OCI-LY3 (cell line): ENCODE measurements around the gene CYP2W1.

Experiments used
- H2AFZ ChIP-seq: fragments of 200-600, 300-600 bp; shearing (Covaris generic); 2 replicates; pipeline ENCODE4 v1.6.0; 2014; ENCODE audit warnings: antibody characterized with exemption, low read depth, low read length
- H3K27ac ChIP-seq: fragments of 200-600, 300-600 bp; sonication (generic); 2 replicates; pipeline ENCODE4 v1.5.1; 2014; ENCODE audit warnings: mild to moderate bottlenecking, low read length, moderate library complexity, mixed read lengths
- H3K27me3 ChIP-seq: fragments of 200-600, 300-600 bp; sonication (generic); 2 replicates; pipeline ENCODE4 v1.6.1; 2014; ENCODE audit warnings: low read depth, low read length, mixed read lengths
- H3K36me3 ChIP-seq: fragments of 200-600, 300-600 bp; sonication (generic); replicated peaks from 2 replicates; pipeline ENCODE3; 2014; ENCODE audit warnings: low read depth, low read length, mixed read lengths
- H3K4me1 ChIP-seq: fragments of 300-600, 200-600 bp; sonication (generic); 2 replicates; pipeline ENCODE4 v1.6.1; 2014; ENCODE audit warnings: low read length, mixed read lengths
- H3K4me2 ChIP-seq: fragments of 200-600, 300-600 bp; sonication (generic); 2 replicates; pipeline ENCODE4 v1.6.1; 2014; ENCODE audit warnings: low read length, mixed read lengths
- H3K4me3 ChIP-seq: fragments of 300-600, 200-600 bp; sonication (generic); 2 replicates; pipeline ENCODE4 v1.5.1; 2014; ENCODE audit warnings: antibody characterized with exemption, mild to moderate bottlenecking, low read length, moderate library complexity
- H3K79me2 ChIP-seq: fragments of 300-600, 200-600 bp; shearing (Covaris generic); 2 replicates; pipeline ENCODE4 v1.6.1; 2014; ENCODE audit warnings: mild to moderate bottlenecking, low read length, mixed read lengths
- H3K9ac ChIP-seq: fragments of 300-600, 200-600 bp; shearing (Covaris generic); 2 replicates; pipeline ENCODE4 v1.6.0; 2014; ENCODE audit warnings: mild to moderate bottlenecking, low read length, moderate library complexity
- H3K9me3 ChIP-seq: fragments of 200-600, 300-600 bp; shearing (Covaris generic); 2 replicates; pipeline ENCODE4 v1.6.1; 2014; ENCODE audit warnings: low read length, mixed read lengths; ENCODE audit not compliant: insufficient read depth
- H4K20me1 ChIP-seq: fragments of 200-600, 300-600 bp; sonication (generic); 2 replicates; pipeline ENCODE4 v1.6.1; 2016; ENCODE audit warnings: low read length, mixed read lengths; ENCODE audit not compliant: insufficient read depth
- EZH2phosphoT487 ChIP-seq: fragments of 200-600 bp; shearing (Covaris generic); IDR thresholded peaks from 2 replicates; pipeline ENCODE4 v1.6.1; 2018; ENCODE audit warnings: antibody characterized with exemption, mixed run types, low read depth
- TF ChIP-seq, protein P1 (sequence below): fragments of 200-600, 300-600 bp; sonication (generic); IDR thresholded peaks from 2 replicates; pipeline ENCODE4 v1.5.1; 2014; ENCODE audit warnings: antibody characterized with exemption, low read length, low read depth

Gene CYP2W1

DNA sequence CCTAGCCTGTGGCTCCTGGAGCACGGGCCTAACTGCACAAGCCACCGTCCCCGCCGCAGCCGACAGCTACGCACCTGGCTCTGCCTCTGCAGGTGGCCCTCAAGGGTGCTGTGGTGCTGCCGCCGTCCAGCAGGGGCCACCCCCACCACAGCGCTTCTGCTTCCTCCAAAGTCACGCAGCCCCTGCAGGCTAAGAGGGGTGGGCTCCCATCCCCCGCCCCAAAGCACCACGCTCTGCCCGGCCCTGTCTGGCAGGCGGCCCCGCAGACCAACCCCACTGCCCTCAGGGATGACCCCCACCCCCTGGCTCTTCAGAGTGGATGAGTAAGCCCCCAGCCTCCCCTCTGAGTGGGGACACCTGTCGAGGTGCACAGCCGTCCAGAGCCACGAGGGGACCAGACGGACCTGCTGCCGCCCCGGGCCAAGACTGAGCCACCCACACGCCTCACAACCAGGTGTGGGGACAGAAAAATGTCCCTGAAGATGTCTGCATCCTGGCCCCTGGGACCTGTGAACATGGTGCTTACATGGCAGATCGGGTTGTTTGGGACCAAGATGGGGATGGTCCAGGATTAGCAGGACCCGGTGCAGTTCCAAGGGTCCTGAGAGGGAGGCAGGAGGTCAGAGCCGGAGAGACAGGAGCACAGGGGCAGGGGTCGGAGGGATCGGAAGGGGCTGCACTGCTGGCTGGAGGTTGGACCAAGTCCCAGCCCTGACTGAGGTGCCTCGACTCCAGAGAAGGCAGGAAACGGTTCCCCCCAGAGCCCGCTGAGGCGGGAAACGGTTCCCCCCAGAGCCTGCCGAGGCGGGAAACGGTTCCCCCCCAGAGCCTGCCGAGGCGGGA lies 19.5 kb upstream of the CYP2W1 start:
- Histone ChIP-seq H3K4me2 (no peak overlapping the region), H3K27ac (no peak overlapping the region), H3K79me2 (no peaks in the 10 kb centered on the region), H2AFZ (no peak overlapping the region), H3K27me3 (no peaks in the 10 kb centered on the region), H3K4me1 (peaks cover 9% of the 10 kb centered on the region; the same call in 1 of the 2 replicates), H3K9me3 (no peaks in the 10 kb centered on the region), H3K9ac (no peak overlapping the region), H3K36me3 (peaks cover 9% of the 10 kb centered on the region), H3K4me3 (no peak overlapping the region), H4K20me1 (no peaks in the 10 kb centered on the region)
- TF ChIP-seq, protein P1, sequence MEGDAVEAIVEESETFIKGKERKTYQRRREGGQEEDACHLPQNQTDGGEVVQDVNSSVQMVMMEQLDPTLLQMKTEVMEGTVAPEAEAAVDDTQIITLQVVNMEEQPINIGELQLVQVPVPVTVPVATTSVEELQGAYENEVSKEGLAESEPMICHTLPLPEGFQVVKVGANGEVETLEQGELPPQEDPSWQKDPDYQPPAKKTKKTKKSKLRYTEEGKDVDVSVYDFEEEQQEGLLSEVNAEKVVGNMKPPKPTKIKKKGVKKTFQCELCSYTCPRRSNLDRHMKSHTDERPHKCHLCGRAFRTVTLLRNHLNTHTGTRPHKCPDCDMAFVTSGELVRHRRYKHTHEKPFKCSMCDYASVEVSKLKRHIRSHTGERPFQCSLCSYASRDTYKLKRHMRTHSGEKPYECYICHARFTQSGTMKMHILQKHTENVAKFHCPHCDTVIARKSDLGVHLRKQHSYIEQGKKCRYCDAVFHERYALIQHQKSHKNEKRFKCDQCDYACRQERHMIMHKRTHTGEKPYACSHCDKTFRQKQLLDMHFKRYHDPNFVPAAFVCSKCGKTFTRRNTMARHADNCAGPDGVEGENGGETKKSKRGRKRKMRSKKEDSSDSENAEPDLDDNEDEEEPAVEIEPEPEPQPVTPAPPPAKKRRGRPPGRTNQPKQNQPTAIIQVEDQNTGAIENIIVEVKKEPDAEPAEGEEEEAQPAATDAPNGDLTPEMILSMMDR: no peak
- no peak for TF ChIP-seq EZH2phosphoT487

DNA sequence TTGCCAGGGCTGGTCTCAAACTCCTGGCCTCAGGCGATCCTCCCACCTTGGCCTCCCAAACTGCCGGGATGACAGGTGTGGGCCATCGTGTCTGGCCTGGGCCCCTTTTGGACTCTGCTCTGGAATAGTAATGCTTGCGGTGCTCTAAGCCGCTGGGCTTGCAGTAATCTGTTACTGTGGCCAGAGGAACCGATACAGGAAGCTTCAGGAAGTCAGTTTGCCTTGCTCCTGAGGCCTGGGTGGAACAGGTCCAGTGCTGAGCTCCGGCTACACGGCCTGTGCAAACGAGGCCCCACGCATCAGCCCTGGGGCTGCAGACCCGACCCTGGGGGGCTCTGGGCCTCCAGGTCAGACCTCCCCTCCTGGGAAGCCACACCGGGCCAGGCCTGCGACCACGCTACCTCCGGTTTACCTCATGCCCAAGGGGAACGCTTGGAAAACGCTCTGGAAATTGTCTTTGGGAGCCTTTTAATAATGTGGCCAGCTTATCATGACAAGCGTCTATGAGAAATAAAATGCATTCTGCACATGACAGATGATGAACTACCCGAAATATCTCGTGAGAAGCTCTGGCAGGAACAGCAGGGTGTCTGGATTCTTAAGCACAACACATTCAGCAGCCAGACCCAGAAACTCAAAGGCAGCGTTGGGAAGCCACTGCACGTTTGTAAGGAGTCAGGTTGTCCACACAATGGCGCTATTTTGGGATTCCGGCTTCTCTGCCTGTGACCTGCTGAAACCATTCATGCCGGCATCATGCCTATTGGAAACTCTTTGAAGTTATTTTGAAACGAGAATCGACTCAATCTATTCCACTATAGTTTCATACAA lies 18.4 kb upstream of the CYP2W1 start:
- H3K4me1 ChIP-seq: peaks cover 9% of the 10 kb centered on the region; the same call in 1 of the 2 replicates
- no peaks in the 10 kb centered on the region for H3K79me2 ChIP-seq
- no peak overlapping the region for H3K4me3 ChIP-seq
- TF ChIP-seq, protein P1: no peak
- no peak for TF ChIP-seq EZH2phosphoT487
- no peaks in the 10 kb centered on the region for H3K27me3 ChIP-seq
- no peak overlapping the region for H3K4me2 ChIP-seq
- H2AFZ ChIP-seq: no peak overlapping the region
- peaks cover 19% of the 10 kb centered on the region for H3K36me3 ChIP-seq
- H3K9me3 ChIP-seq: no peaks in the 10 kb centered on the region
- H4K20me1 ChIP-seq: no peaks in the 10 kb centered on the region
- H3K27ac ChIP-seq: no peak overlapping the region
- no peak overlapping the region for H3K9ac ChIP-seq

DNA sequence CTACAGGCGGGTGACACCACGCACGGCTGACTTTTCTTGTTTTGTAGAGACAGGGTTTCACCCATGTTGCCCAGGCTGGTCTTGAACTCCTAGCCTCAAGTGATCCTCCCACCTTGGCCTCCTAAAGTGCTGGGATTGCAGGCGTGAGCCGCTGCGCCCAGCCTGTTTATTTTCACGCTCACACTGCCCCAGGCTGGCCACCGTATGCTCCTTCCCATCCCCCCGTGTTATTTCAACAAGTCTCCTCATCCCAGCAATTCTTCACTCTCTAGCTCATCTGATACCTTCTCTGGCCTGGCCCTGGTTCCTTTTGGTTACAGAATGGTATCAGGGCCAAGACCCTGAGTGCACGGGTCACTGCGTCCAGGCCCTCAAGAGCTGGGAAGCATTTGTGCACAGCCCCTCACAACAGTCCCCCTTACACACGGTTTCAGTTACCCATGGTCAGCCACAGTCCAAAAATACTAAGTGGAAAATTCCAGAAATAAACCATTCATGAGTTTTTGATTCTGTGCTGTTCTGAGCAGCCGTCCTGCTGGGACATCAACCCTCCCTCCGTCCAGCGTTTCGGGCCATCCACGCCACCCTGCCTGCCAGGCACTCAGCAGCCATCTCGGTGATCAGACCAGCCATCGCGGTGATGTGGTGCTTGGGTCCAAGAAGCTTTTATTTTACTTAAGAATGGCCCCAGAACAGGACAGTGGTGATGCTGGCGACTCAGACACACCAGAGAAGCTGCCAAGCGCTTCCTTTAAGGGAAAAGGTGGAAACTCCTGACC lies 16.5 kb upstream of the CYP2W1 start:
- H3K4me2 ChIP-seq: no peak overlapping the region
- no peak overlapping the region for H2AFZ ChIP-seq
- no peak for TF ChIP-seq EZH2phosphoT487
- TF ChIP-seq, protein P1: no peak
- H3K36me3 ChIP-seq: peaks cover 22% of the 10 kb centered on the region
- H3K27me3 ChIP-seq: no peaks in the 10 kb centered on the region
- no peak overlapping the region for H3K4me3 ChIP-seq
- H3K4me1 ChIP-seq: no peaks in the 10 kb centered on the region
- H3K79me2 ChIP-seq: peaks cover 6% of the 10 kb centered on the region; the same call in 1 of the 2 replicates
- no peak overlapping the region for H3K27ac ChIP-seq
- no peak overlapping the region for H3K9ac ChIP-seq
- no peaks in the 10 kb centered on the region for H3K9me3 ChIP-seq
- no peaks in the 10 kb centered on the region for H4K20me1 ChIP-seq
